Activated CD4-positive, alpha-beta T cell treated with anti-CD3 and anti-CD28 coated beads, Interleukin-2, Interleukin-6, amounts not matched to agents 100 ng/mL and 50 ng/mL, durations not matched to agents 16 hours and 8 hours (primary cell): Measurements from ENCODE around the gene TXN2.
"Not testable (repeated sequence)": the region's sequence is repeated elsewhere in the genome, so short reads cannot be mapped to it uniquely, and the experiment has no call there.

Experiments used
- DNase-seq: peaks from one replicate; pipeline ENCODE4 v3.0.0-alpha.2; 2020

The TXN2 gene

DNA sequence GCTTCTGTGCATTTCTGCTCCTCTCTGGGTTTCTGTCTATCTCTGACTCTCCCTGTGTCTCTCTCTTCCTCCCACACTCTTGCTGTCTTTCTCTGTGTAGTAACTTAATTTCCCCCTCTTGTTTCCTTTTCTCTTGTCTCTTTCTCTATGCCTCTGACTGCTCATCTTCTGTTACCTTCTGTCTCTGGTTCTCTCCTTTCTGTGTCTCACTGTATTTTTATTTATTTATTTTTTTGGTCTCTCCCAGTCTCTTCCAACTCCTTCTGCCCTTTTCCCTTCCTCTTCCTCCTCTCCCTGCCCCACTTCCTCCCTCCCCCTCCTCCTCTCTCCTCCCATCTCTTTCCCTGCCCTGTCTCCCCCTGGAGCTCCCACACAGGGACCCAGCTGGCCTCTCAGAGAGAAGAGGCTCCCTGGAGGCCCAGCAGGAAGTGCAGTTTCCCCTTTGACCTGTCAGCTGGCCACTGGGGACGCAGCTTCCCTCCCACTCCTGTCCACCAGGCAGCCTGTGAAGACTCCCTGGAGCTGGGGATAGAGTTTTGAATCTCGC is 55.4 kb downstream of the TXN2 start:
- no peak for DNase-seq

DNA sequence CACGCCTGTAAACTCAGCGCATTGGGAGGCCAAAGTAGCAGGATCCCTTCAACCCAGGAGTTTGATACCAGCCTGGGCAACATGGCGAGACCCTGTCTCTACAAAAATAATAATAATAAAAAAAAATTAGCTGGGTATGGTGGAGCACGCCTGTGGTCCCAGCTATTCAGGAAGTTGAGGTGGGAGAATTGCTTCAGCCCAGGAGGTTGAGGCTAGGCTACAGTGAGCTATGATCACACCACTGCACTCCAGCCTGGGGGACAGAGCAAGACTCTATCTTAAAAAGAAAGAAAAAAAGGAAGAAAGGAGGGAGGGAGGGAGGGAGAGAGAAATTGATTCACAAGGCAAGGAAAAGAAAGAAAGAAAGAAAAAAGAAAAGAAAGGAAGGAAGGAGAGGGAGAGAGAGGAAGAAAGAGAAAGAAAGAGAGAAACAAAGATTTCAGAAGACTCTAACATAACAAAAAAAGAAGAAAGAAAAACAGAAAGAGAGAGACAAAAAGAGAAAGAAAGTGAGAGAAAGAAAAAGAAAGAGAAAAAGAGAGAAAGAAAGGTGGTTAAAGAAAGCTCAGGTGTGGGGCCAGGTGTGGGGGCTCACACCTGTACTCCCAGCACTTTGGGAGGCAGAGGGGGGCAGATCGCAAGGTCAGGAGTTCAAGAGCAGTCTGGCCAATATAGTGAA is 56.4 kb downstream of the TXN2 start:
- no peak for DNase-seq

DNA sequence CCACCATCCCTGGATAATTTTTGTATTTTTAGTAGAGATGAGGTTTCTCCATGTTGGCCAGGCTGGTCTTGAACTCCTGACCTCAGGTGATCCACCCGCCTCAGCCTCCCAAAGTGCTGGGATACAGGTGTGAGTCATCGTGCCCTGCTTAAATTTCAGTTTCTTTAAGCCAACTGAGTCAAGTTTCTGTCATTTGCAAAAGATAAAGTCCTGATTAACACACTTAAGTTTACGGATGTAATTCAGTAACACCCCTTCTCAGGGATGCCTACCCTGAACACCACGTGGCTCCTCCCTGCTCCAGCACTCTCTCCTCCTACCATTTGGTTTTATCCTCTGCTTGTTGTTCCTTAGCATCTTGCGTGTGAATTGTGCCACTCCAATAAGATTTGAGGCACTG is 57.0 kb downstream of the TXN2 start:
- DNase-seq, result not testable (repeated sequence)

DNA sequence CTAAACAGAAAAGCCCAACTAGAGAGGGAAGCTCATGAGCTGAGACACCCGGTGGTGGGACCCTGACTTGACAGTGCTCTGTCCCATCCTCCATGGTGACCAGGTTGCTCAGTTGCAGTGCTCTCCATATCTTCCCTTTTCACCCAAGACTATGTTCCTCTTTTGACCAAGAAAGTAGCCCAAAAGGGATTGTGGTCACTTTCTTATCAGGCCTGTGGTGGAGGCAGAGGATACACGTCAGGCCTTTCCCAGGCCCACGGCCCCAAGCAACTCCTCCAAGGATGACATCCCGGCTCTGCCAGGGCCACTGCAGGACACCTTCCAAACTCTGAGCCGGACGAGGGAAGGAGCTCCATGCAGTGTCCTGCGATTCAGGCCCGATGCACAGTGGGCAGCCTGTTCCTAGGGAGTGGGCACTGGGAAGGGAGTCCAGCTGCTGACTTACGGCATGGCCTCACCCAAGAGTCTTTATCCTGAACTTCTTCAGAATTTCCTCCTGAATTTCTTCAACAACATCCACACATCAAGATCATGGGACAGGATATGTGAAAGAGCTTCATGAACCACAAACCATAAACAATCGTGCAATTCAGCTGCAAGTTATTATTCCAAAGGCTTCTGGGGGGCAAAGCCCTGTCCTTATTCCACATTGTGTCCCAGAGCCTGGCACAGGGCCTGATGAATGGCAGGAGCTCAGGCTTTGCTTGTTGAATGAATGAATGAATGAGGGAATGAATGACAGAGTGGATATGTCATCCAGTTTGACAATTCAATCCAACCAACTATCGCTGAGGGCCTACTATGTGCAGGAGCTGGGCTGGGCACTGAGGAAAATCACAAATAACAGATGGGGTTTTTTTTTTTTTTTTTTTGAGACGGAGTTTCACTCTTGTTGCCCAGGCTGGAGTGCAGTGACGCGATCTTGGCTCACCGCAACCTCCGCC is 57.7 kb downstream of the TXN2 start:
- DNase-seq, result no peak

DNA sequence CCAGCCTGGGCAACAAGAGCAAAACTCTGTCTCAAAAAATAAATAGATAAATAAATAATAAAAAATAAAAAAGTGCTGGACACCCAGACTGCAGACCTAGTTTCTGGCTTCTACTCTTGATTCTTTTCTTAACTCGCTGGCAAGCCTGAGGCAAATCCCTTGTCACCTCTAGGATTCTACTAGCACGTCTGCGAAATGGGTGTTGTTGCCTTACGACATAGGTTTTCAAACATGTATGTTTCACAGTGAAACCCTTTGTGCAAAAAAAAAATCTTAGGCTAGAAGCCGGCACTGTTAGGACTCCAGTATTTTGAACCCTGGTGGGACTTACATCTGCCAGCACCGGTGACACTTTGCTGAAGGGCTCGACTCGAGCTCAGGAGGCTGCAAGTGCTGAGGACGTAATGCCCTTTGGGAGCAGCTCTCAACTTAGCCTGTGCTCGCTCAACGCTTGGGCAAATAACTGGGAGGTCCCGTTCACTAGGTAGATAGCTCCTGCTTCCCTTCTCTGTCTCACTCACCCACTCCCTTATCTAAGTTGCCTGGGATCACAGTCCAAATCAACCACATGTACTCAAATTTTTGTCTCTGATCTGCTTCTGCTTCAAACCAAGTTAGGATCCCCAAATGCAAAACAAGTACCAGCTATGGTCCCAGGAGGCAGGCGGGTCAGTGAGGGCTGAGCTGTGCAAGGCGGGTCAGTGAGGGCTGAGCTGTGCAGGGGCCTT is 59.0 kb downstream of the TXN2 start:
- DNase-seq, result no peak

DNA sequence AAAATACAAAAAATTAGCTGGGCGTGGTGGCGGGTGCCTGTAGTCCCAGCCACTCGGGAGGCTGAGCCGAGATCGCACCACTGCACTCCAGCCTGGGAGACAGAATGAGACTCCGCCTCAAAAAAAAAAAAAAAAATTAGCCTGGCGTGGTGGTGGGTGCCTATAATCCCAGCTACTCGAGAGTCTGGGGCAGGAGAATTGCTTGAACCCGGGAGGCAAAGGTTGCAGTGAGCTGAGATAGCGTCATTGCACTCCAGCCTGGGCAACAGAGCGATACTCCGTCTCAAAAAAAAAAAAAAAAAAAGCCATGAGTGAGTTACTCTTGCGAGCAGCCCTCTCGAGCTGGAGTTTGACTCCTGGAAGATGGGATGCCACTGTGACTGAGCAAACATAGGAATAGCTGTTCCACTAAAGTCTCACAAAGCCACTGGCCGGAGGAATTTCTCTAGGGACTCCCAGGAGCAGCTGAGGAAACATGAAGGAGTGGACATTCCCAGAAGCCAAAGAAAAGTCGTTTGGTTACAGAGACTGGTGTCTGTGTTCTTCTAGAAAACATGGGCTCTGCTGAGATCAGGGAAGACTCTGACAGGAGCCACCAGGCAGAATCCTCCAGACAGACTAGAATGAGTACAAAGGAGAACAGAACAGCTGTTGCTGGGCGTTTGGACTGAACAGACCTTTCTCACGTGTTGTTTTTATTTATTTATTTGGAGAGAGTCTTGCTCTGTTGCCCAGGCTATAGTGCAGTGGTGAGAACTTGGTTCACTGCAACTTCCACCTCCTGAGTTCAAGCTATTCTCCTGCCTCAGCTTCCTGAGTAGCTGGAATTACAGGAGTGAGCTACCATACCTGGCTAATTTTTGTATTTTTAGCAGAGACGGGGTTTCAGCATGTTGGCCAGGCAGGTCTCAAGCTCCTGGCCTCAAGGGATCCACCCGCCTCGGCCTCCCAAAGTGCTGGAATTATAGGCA is 61.2 kb downstream of the TXN2 start:
- DNase-seq, result no peak

DNA sequence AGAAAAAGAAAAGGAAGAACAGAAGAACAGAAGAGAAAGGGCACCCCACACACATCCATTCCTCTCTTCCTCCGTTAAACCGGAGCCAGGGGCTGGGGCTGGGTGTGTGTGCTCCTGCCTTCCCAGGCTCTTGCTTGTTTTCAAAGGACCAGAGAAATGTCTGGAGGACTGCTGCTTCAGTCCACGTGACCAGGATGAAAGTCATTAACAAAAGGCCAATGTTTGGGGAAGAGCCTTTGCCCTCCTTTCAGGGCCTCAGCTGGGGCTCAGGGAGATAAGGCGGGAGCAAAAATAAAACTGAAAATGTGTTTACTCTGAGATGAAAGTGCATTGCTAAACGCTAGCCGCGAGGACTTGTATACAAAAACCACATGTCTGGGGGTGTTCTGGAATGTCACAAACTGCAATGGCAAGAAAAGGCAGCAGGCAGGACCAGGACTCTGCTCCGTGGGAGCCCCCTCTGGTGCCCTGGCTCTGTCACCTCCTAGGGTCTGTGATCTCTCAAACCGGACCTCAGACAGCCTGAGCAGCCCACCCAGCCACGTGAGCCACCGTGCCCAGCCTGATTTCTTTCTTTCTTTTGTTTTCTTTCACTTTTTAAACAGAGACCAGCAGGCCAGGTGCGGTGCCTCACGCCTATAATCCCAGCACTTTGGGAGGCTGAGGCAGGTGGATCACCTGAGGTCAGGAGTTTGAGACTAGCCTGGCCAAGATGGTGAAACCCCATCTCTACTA is 62.1 kb downstream of the TXN2 start:
- DNase-seq, result peak; percentile 30

DNA sequence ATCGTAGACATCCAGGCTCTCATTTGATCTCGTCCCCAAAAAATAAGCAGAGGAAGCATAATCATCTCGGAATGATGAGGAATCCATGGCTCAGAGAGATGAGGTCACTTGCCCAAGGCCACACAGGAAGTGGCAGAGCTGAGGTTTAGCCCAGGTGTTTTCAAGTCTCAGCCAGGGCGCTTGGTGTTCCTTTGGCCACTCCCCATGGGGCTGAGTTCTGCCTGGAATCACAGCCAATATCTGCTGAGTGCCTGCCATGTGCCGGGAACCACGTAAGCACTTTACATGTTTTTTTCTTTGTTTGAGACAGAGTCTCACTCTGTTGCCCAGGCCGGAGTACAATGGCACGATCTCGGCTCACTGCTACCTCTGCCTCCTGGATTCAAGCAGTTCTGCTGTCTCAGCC is 64.2 kb downstream of the TXN2 start:
- DNase-seq, result peak; percentile 22
